Measurements from ENCODE around the gene TP53BP1.
"Not testable (repeated sequence)": the region's sequence is repeated elsewhere in the genome, so short reads cannot be mapped to it uniquely, and the experiment has no call there.

TP53BP1 gene

DNA sequence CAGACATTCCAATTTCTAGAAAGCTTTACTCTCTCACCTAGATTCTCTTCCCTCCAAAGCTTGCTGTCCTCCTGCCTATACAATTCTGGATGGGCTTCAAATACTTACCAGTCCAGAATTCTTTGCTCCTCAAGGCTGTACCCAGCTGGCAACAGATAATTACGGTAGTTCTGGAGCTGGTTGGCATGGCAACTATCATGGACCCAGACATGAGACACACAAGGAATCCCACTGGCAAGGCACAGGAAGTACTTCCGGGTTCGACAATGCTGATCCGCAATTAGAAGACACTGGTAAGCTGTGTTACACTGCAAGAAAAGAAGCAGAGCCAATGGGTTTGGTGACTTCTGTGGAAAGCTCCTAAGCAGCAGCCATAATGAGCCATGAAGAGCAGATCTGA is 84.2 kb downstream of the TP53BP1 start:
- no peak for DNase-seq (ENCODE audit: extremely low spot score)
- CTCF ChIA-PET, result interaction anchor here (0.7 to 2.5 kb wide), 3 partner anchors 10 to 33 kb away, joined by 3 to 9 read pairs (median 3); no protein-coding TSS in a partner anchor
- POLR2A ChIA-PET, result no interaction called here
- TF ChIP-seq, protein P1, sequence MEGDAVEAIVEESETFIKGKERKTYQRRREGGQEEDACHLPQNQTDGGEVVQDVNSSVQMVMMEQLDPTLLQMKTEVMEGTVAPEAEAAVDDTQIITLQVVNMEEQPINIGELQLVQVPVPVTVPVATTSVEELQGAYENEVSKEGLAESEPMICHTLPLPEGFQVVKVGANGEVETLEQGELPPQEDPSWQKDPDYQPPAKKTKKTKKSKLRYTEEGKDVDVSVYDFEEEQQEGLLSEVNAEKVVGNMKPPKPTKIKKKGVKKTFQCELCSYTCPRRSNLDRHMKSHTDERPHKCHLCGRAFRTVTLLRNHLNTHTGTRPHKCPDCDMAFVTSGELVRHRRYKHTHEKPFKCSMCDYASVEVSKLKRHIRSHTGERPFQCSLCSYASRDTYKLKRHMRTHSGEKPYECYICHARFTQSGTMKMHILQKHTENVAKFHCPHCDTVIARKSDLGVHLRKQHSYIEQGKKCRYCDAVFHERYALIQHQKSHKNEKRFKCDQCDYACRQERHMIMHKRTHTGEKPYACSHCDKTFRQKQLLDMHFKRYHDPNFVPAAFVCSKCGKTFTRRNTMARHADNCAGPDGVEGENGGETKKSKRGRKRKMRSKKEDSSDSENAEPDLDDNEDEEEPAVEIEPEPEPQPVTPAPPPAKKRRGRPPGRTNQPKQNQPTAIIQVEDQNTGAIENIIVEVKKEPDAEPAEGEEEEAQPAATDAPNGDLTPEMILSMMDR (IDR thresholded peaks at IDR 0.05; ENCODE audit: control extremely low read depth, extremely low read depth, low read depth, missing control alignments), result no peak

DNA sequence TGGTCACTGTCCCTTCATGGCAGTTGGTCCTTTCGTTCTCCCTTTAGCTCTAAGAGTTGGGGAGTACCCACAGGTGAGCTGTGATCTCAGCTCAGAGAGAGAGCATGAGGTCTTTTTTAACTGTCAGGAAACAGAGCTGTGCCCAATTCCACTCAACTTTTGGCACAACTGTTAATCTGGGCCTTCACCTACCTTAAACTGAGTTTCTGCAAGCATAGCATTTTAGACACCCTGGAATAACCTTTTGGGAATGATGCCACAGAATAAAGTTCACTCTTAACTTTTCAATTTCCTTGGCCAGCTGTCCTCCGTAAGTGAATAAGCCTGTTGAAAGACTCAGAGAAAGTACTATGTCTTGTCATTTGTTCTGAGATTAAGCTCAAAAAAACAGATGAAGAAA is 86.1 kb downstream of the TP53BP1 start:
- CTCF ChIA-PET, result interaction anchor here (1.1 to 1.7 kb wide), 4 partner anchors 9 to 181 kb away, joined by 3 to 7 read pairs (median 5); no protein-coding TSS in a partner anchor
- TF ChIP-seq, protein P1 (IDR thresholded peaks at IDR 0.05; ENCODE audit: control extremely low read depth, extremely low read depth, low read depth, missing control alignments), result no peak
- DNase-seq (ENCODE audit: extremely low spot score), result no peak
- POLR2A ChIA-PET, result interaction anchor here (0.6 kb wide), 1 partner anchor 13 kb away, joined by 14 read pairs; no protein-coding TSS in a partner anchor

DNA sequence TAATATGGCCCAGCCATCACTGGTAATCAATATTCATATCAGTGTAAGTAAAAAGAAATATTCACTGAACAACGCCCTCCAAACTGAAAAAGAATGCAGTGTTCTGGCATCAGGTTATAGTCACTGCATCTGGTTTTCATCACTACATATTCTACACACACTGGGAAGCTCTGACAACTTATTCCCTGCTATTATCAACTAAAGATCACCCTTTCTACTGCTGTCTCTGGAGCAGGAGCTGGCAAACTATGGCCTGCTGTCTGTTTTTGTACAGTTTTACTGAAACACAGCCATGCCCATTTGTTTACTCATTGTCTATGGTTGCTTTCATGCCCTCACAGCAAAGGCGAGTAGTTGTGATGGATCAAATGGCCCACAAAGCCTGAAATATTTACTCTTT is 86.8 kb downstream of the TP53BP1 start:
- TF ChIP-seq, protein P1 (IDR thresholded peaks at IDR 0.05; ENCODE audit: control extremely low read depth, extremely low read depth, low read depth, missing control alignments), result no peak
- no peak for DNase-seq (ENCODE audit: extremely low spot score)
- ChIA-PET POLR2A (no interaction called here), CTCF (interaction anchor here (1.1 to 1.7 kb wide), 3 partner anchors 13 to 181 kb away, joined by 3 to 7 read pairs (median 4); no protein-coding TSS in a partner anchor)

DNA sequence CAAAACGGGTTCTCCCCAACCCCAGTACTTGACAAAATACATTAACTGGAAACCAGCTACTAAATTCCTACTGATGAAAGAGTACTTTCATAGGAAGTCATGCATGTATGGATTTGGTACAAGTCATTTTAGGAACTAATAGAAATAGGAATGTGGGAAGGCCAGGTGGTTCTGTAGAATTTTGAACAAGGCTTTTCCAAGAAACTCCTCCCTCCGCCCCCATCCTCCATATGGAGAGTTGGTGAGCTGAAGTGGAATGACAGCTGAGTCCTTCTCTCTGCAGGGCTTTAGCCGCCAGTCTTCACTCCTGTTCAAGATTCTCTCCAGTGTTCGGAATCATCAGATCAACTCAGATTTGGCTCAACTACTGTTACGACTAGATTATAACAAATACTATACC is 88.8 kb downstream of the TP53BP1 start:
- TF ChIP-seq, protein P1 (IDR thresholded peaks at IDR 0.05; ENCODE audit: control extremely low read depth, extremely low read depth, low read depth, missing control alignments), result no peak
- DNase-seq (ENCODE audit: extremely low spot score), result no peak
- CTCF ChIA-PET, result interaction anchor here (1.2 to 1.3 kb wide), 2 partner anchors 28 to 33 kb away, joined by 3 read pairs; partner anchors contain the start of genes TUBGCP4 and ZSCAN29
- POLR2A ChIA-PET, result no interaction called here

DNA sequence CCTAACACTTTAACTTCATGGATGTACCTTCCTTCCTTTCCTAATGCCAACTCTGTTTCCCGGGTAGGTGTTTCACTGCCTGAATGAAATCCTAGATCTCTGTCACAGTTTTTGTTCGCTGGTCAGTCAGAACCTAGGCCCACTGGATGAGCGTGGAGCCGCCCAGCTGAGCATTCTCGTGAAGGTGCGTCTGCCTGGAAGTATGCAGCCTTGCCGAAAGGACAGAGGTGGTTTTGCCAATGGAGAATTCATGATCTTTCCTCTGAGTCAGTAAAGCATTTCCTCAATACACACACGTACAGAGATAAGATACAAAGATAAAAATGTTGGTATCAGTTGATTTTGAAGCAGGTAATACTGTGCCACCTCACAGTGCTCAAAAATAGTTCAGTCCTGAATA is 89.3 kb downstream of the TP53BP1 start:
- TF ChIP-seq, protein P1 (IDR thresholded peaks at IDR 0.05; ENCODE audit: control extremely low read depth, extremely low read depth, low read depth, missing control alignments), result no peak
- ChIA-PET CTCF (interaction anchor here (1.2 to 1.3 kb wide), 2 partner anchors 20 to 28 kb away, joined by 3 read pairs; no protein-coding TSS in a partner anchor), POLR2A (no interaction called here)
- no peak for DNase-seq (ENCODE audit: extremely low spot score)

DNA sequence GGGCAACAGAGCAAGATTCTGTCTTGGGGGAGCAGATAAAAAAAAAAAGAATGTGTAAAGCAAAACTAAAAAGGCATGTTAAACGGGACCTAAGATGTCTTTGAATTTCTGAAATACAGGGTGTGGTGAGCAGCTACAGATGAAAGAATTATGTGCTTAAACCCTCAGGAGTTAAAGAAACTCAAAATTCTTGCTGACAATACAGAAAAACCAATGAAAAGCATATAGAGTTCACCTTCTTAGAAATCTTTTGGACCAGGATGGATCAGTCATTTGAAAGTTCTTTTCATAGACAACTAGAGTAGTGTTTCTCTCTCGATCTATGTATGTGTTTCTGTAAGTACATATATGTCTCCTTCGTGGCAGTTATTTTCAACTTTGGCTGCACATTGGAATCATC is 90.7 kb downstream of the TP53BP1 start:
- POLR2A ChIA-PET, result no interaction called here
- TF ChIP-seq, protein P1 (IDR thresholded peaks at IDR 0.05; ENCODE audit: control extremely low read depth, extremely low read depth, low read depth, missing control alignments), result no peak
- no peak for DNase-seq (ENCODE audit: extremely low spot score)
- CTCF ChIA-PET, result interaction anchor here (0.9 to 1.8 kb wide), 5 partner anchors 15 to 32 kb away, joined by 3 to 6 read pairs (median 3); no protein-coding TSS in a partner anchor

DNA sequence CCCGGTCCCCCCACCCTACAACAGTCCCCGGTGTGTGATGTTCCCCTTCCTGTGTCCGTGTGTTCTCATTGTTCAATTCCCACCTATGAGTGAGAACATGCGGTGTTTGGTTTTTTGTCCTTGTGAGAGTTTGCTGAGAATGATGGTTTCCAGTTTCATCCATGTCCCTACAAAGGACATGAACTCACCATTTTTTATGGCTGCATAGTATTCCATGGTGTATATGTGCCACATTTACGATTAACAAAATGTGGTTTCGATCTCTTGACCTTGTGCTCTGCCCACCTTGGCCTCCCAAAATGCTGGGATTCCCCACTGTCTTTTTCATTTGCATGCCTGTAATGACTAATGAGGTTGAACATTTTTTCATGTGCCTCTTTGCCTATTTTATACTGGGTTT is 99.4 kb downstream of the TP53BP1 start:
- CTCF ChIA-PET, result interaction anchor here (1.5 kb wide), 1 partner anchor 15 kb away, joined by 3 read pairs; no protein-coding TSS in a partner anchor
- DNase-seq (ENCODE audit: extremely low spot score); POLR2A ChIA-PET: not testable (repeated sequence)
